Left hindlimb (tissue), 1 donor: Measurements from ENCODE around the gene HCN2.
"Not testable (repeated sequence)": the region's sequence is repeated elsewhere in the genome, so short reads cannot be mapped to it uniquely, and the experiment has no call there.

Source experiments
- DNase-seq: peaks from one replicate; pipeline ENCODE4 v3.0.0-alpha.2; 2018

The HCN2 gene

GRCh38 chr19:585551-586110 is 4.0 kb upstream of the HCN2 start:
- no peak for DNase-seq

- peak; percentile 80 for DNase-seq
These were observed 1.5 kb upstream of the HCN2 start for GRCh38 chr19:588093-588740.

- DNase-seq = no peak
These were observed 664 bp upstream of the HCN2 start for GRCh38 chr19:588741-589692.

GRCh38 chr19:590396-590745 is 690 bp downstream of the HCN2 start:
- no peak for DNase-seq

GRCh38 chr19:590750-591098 is 1.0 kb downstream of the HCN2 start:
- no peak for DNase-seq

- no peak for DNase-seq
These were observed 1.6 kb downstream of the HCN2 start for GRCh38 chr19:591099-591958.

- no peak for DNase-seq
These were observed 2.4 kb downstream of the HCN2 start for GRCh38 chr19:592101-592500.

- no peak for DNase-seq
These were observed 3.4 kb downstream of the HCN2 start for GRCh38 chr19:593055-593454.

GRCh38 chr19:593505-593904 is 3.8 kb downstream of the HCN2 start:
- DNase-seq = no peak

GRCh38 chr19:594265-594870 is 4.7 kb downstream of the HCN2 start:
- DNase-seq = no peak

- DNase-seq = no peak
These were observed 5.9 kb downstream of the HCN2 start for GRCh38 chr19:595326-596262.

GRCh38 chr19:596263-596655 is 6.6 kb downstream of the HCN2 start:
- DNase-seq = no peak

GRCh38 chr19:597406-598315 is 8.0 kb downstream of the HCN2 start:
- DNase-seq = no peak

- no peak for DNase-seq
These were observed 11.6 kb downstream of the HCN2 start for GRCh38 chr19:601310-601709.

- DNase-seq = no peak
These were observed 12.1 kb downstream of the HCN2 start for GRCh38 chr19:601790-602189.

- no peak for DNase-seq
These were observed 13.0 kb downstream of the HCN2 start for GRCh38 chr19:602391-603301.

GRCh38 chr19:603302-603639 is 13.6 kb downstream of the HCN2 start:
- DNase-seq = not testable (repeated sequence)

GRCh38 chr19:603779-604178 is 14.1 kb downstream of the HCN2 start:
- DNase-seq = not testable (repeated sequence)

GRCh38 chr19:604355-604754 is 14.7 kb downstream of the HCN2 start:
- no peak for DNase-seq
